D721Med (cell line): ENCODE measurements around the gene PCSK5.

Experiments used
- DNase-seq: peaks from one replicate; pipeline ENCODE4 v3.0.0; 2011; ENCODE audit warnings: low spot score; ENCODE audit not compliant: insufficient read length
- FAIRE-seq: peaks from 2 replicates; lab custom pipeline; 2011; peaks lifted over from hg19 to GRCh38; lab: Jason Lieb, UNC
- CTCF ChIP-seq: IDR thresholded peaks from 2 replicates; pipeline ENCODE4 v1.5.1; 2012; ENCODE audit warnings: mild to moderate bottlenecking, control low read depth; ENCODE audit not compliant: insufficient read depth; ENCODE audit errors: missing control alignments

Gene PCSK5

GRCh38 chr9:75889577-75889976 lies 896 bp upstream of the PCSK5 start:
- no peak for TF ChIP-seq CTCF
- no peak for FAIRE-seq
- DNase-seq: no peak

GRCh38 chr9:75889977-75890471 lies 449 bp upstream of the PCSK5 start:
- no peak for DNase-seq
- no peak for TF ChIP-seq CTCF
- FAIRE-seq: no peak

GRCh38 chr9:75891277-75891741 lies 836 bp downstream of the PCSK5 start:
- DNase-seq (no peak), FAIRE-seq (no peak)
- no peak for TF ChIP-seq CTCF

GRCh38 chr9:75891771-75892215 lies 1.3 kb downstream of the PCSK5 start:
- no peak for FAIRE-seq
- no peak for TF ChIP-seq CTCF
- DNase-seq: no peak

GRCh38 chr9:75892216-75892911 lies 1.9 kb downstream of the PCSK5 start:
- DNase-seq (no peak), FAIRE-seq (no peak)

GRCh38 chr9:75893106-75893505 lies 2.6 kb downstream of the PCSK5 start:
- no peak for TF ChIP-seq CTCF
- FAIRE-seq (no peak), DNase-seq (no peak)

More at GRCh38 chr9:75892216-75892911, 1.9 kb downstream of the PCSK5 start:
- no peak for TF ChIP-seq CTCF

GRCh38 chr9:75894566-75894965 lies 4.1 kb downstream of the PCSK5 start:
- no peak for TF ChIP-seq CTCF

More at GRCh38 chr9:75894566-75894965, 4.1 kb downstream of the PCSK5 start:
- DNase-seq: no peak
- no peak for FAIRE-seq
